Retinal pigment epithelial cell (primary cell): ENCODE measurements around the gene SLC5A5.
A peak's percentile ranks its signal among the peaks of the same experiment; 100 is the strongest.

Experiments used
- DNase-seq: peaks from one replicate; pipeline ENCODE4 v3.0.0-alpha.2; 2010; ENCODE audit warnings: low read depth
- H3K4me3 ChIP-seq: 2 replicates; pipeline ENCODE4 v1.5.1; 2011; ENCODE audit warnings: mild to moderate bottlenecking, low read length, control low read depth, moderate library complexity
- CTCF ChIP-seq: conservative IDR thresholded peaks from 2 replicates; pipeline ENCODE4 v1.5.1; 2011; ENCODE audit warnings: low read depth, low read length, control low read depth, inconsistent platforms

SLC5A5 gene

GRCh38 chr19:17847538-17848366 lies 24.0 kb upstream of the SLC5A5 start, which contains the start of gene JAK3:
Gene JAK3, minus strand, starts transcription at chr19:17847982. Its CDS starts 3,565 bp downstream, at chr19:17844417.
- TF ChIP-seq CTCF = no peak
- H3K4me3 ChIP-seq = peak within 1 kb of the TSS; percentile 23
- DNase-seq = no peak

- no peak for TF ChIP-seq CTCF
- DNase-seq = no peak
- no peak overlapping the region for H3K4me3 ChIP-seq
Observed at GRCh38 chr19:17848595-17849292, 23.0 kb upstream of the SLC5A5 start.

- no peak overlapping the region for H3K4me3 ChIP-seq
- DNase-seq = no peak
- no peak for TF ChIP-seq CTCF
Observed at GRCh38 chr19:17854061-17854460, 17.7 kb upstream of the SLC5A5 start.

GRCh38 chr19:17855280-17856152 lies 16.2 kb upstream of the SLC5A5 start:
- DNase-seq = no peak
- H3K4me3 ChIP-seq = no peak overlapping the region
- TF ChIP-seq CTCF = peak; percentile 92

GRCh38 chr19:17859533-17860330 lies 12.0 kb upstream of the SLC5A5 start, which contains the start of gene RPL18A:
Gene RPL18A, plus strand, starts transcription at chr19:17859910. Its CDS starts 47 bp downstream, at chr19:17859957.
- H3K4me3 ChIP-seq = peak within 1 kb of the TSS; percentile 98
- TF ChIP-seq CTCF = peak; percentile 87
- peak; percentile 99 for DNase-seq

- peak overlapping the region; percentile 98 for H3K4me3 ChIP-seq
- DNase-seq = no peak
- TF ChIP-seq CTCF = no peak
Observed at GRCh38 chr19:17860331-17860992, 11.3 kb upstream of the SLC5A5 start.
